Neural progenitor cell (in vitro differentiated cells): ENCODE results near the gene GLIS2. TPM values are rescaled to one million over a fixed set of nuclear protein-coding genes. Genes with fewer than 3 reads are reported as not detected.

Source experiments
- DNase-seq: peaks from one replicate; pipeline ENCODE4 v3.0.0-alpha.2; 2016; ENCODE audit warnings: low spot score
- H2AFZ ChIP-seq: fragments of 200-600 bp; sonication (generic); replicated peaks from 2 replicates; pipeline ENCODE4 v1.6.1; 2016; ENCODE audit warnings: antibody characterized with exemption
- H3F3A ChIP-seq: fragments of 200-600 bp; sonication (generic); 2 replicates; pipeline ENCODE4 v1.6.1; 2016; ENCODE audit warnings: antibody characterized with exemption, low read depth
- H3K27ac ChIP-seq: fragments of 200-600 bp; sonication (generic); 2 replicates; pipeline ENCODE4 v1.5.1; 2016; ENCODE audit warnings: mild to moderate bottlenecking
- H3K27me3 ChIP-seq: fragments of 200-600 bp; sonication (generic); 2 replicates; pipeline ENCODE4 v1.6.1; 2016; ENCODE audit warnings: mild to moderate bottlenecking, moderate library complexity
- H3K36me3 ChIP-seq: fragments of 200-600 bp; sonication (generic); 2 replicates; pipeline ENCODE4 v1.5.1; 2016
- H3K4me1 ChIP-seq: fragments of 200-600 bp; sonication (generic); 2 replicates; pipeline ENCODE4 v1.6.1; 2016; ENCODE audit warnings: mixed run types
- H3K4me2 ChIP-seq: fragments of 200-600 bp; sonication (generic); 2 replicates; pipeline ENCODE4 v1.6.1; 2016
- H3K4me3 ChIP-seq: fragments of 200-600 bp; sonication (generic); 2 replicates; pipeline ENCODE4 v1.5.1; 2016
- H3K79me2 ChIP-seq: fragments of 200-600 bp; sonication (generic); 2 replicates; pipeline ENCODE4 v1.6.1; 2016; ENCODE audit warnings: low read depth
- H3K9ac ChIP-seq: fragments of 200-600 bp; sonication (generic); 2 replicates; pipeline ENCODE4 v1.6.1; 2016
- H3K9me3 ChIP-seq: fragments of 200-600 bp; sonication (generic); 2 replicates; pipeline ENCODE4 v1.5.1; 2016; ENCODE audit warnings: low read depth
- H4K20me1 ChIP-seq: fragments of 200-600 bp; sonication (generic); 2 replicates; pipeline ENCODE4 v1.6.1; 2016; ENCODE audit warnings: low read depth
- H3K27ac Mint-ChIP-seq: 3 replicates; pipeline ENCODE4 v1.8.0; 2021; ENCODE audit warnings: mixed read lengths
- H3K27me3 Mint-ChIP-seq: 2 replicates; pipeline ENCODE4 v1.8.0; 2022; ENCODE audit warnings: low read depth, mild to moderate bottlenecking, inconsistent platforms, moderate library complexity, mixed read lengths; ENCODE audit not compliant: insufficient read depth
- H3K36me3 Mint-ChIP-seq: 3 replicates; pipeline ENCODE4 v1.8.0; 2021; ENCODE audit warnings: mixed read lengths
- H3K4me1 Mint-ChIP-seq: 3 replicates; pipeline ENCODE4 v1.8.0; 2021; ENCODE audit warnings: mixed read lengths
- H3K4me3 Mint-ChIP-seq: 3 replicates; pipeline ENCODE4 v1.8.0; 2021; ENCODE audit warnings: mild to moderate bottlenecking, moderate library complexity, mixed read lengths
- H3K9me3 Mint-ChIP-seq: 3 replicates; pipeline ENCODE4 v1.8.0; 2020; ENCODE audit warnings: mixed read lengths
- CTCF ChIP-seq: fragments of 200-600 bp; sonication (generic); IDR thresholded peaks from 2 replicates; pipeline ENCODE4 v1.5.1; 2017; ENCODE audit warnings: antibody characterized with exemption, mild to moderate bottlenecking
- EZH2 ChIP-seq: fragments of 200-600 bp; sonication (generic); IDR thresholded peaks from 2 replicates; pipeline ENCODE4 v1.6.1; 2017; ENCODE audit warnings: antibody characterized with exemption, mild to moderate bottlenecking, moderate library complexity
- EZH2phosphoT487 ChIP-seq: fragments of 200-600 bp; sonication (generic); IDR thresholded peaks from 2 replicates; pipeline ENCODE4 v1.6.1; 2017; ENCODE audit warnings: antibody characterized with exemption
- total RNA-seq: library from RNA; depleted of rRNA; stranded (reverse); fragments of >200 nt; gene quantifications from 2 replicates; pipeline ENCODE4 v1.2.3, GENCODE V29; 2015; ENCODE audit warnings: low replicate concordance

Gene GLIS2
- total RNA-seq, 1 donor from 2014 or later: 0.15 TPM

GRCh38 chr16:4338712-4339299, 22.9 kb downstream of the GLIS2 start:
- H3K4me3 ChIP-seq: no peak overlapping the region
- no peak for DNase-seq
- H3K4me1 ChIP-seq: no peaks in the 10 kb centered on the region
- no peaks in the 10 kb centered on the region for H3K27me3 ChIP-seq
- H3K4me1 Mint-ChIP-seq: peaks cover 3% of the 10 kb centered on the region
- H3F3A ChIP-seq: no peaks in the 10 kb centered on the region
- H3K79me2 ChIP-seq: peaks cover 20% of the 10 kb centered on the region
- H3K36me3 ChIP-seq: no peaks in the 10 kb centered on the region
- H2AFZ ChIP-seq: no peak overlapping the region
- peak overlapping the region; percentile 13 for H3K9ac ChIP-seq
- H3K27me3 Mint-ChIP-seq: peaks cover 11% of the 10 kb centered on the region
- no peak overlapping the region for H3K4me2 ChIP-seq
- no peak overlapping the region for H3K27ac ChIP-seq
- peaks cover 10% of the 10 kb centered on the region for H3K36me3 Mint-ChIP-seq
- H3K4me3 Mint-ChIP-seq: no peak overlapping the region
- H3K9me3 Mint-ChIP-seq: peaks cover 2% of the 10 kb centered on the region
- no peak for TF ChIP-seq EZH2phosphoT487
- TF ChIP-seq CTCF: no peak
- TF ChIP-seq EZH2: no peak
- H4K20me1 ChIP-seq: peaks cover 10% of the 10 kb centered on the region
- H3K27ac Mint-ChIP-seq: no peak overlapping the region
- H3K9me3 ChIP-seq: no peaks in the 10 kb centered on the region

- Histone ChIP-seq H3F3A (no peaks in the 10 kb centered on the region), H2AFZ (no peak overlapping the region), H3K4me3 (no peak overlapping the region), H3K27me3 (no peaks in the 10 kb centered on the region), H3K36me3 (no peaks in the 10 kb centered on the region), H4K20me1 (peaks cover 9% of the 10 kb centered on the region), H3K9me3 (no peaks in the 10 kb centered on the region), H3K79me2 (peaks cover 22% of the 10 kb centered on the region), H3K4me1 (no peaks in the 10 kb centered on the region), H3K4me2 (no peak overlapping the region), H3K27ac (no peak overlapping the region), H3K9ac (peak overlapping the region; percentile 13)
- Mint-ChIP-seq H3K27ac (no peak overlapping the region), H3K27me3 (peaks cover 11% of the 10 kb centered on the region), H3K9me3 (peaks cover 4% of the 10 kb centered on the region), H3K36me3 (peaks cover 12% of the 10 kb centered on the region), H3K4me3 (no peak overlapping the region), H3K4me1 (peaks cover 3% of the 10 kb centered on the region)
- no peak for TF ChIP-seq CTCF
- TF ChIP-seq EZH2: no peak
- TF ChIP-seq EZH2phosphoT487: no peak
- DNase-seq: no peak
Observed at GRCh38 chr16:4339455-4339854, 23.6 kb downstream of the GLIS2 start.

GRCh38 chr16:4339909-4340308, 24.0 kb downstream of the GLIS2 start:
- Mint-ChIP-seq H3K27me3 (peaks cover 14% of the 10 kb centered on the region), H3K36me3 (peaks cover 14% of the 10 kb centered on the region), H3K27ac (no peak overlapping the region), H3K4me1 (peaks cover 3% of the 10 kb centered on the region), H3K4me3 (no peak overlapping the region), H3K9me3 (peaks cover 4% of the 10 kb centered on the region)
- Histone ChIP-seq H3F3A (peaks cover 3% of the 10 kb centered on the region), H2AFZ (no peak overlapping the region), H3K4me2 (no peak overlapping the region), H4K20me1 (peaks cover 9% of the 10 kb centered on the region), H3K36me3 (no peaks in the 10 kb centered on the region), H3K79me2 (peaks cover 22% of the 10 kb centered on the region), H3K27me3 (no peaks in the 10 kb centered on the region), H3K4me1 (no peaks in the 10 kb centered on the region), H3K27ac (no peak overlapping the region), H3K9me3 (no peaks in the 10 kb centered on the region), H3K4me3 (no peak overlapping the region), H3K9ac (no peak overlapping the region)
- no peak for DNase-seq
- no peak for TF ChIP-seq CTCF
- no peak for TF ChIP-seq EZH2phosphoT487
- no peak for TF ChIP-seq EZH2
